HL-60 (cell line): ENCODE results near the gene SH2D1A.
A peak's percentile ranks its signal among the peaks of the same experiment; 100 is the strongest.

ENCODE experiments used
- DNase-seq, 2 experiments: peaks; one replicate each; pipeline ENCODE4 v3.0.0-alpha.2; 2010 to 2020; ENCODE audit warnings: low read depth in 1 of 2, low spot score in 1 of 2
- H3K27ac ChIP-seq: fragments of 250-450 bp; sonication (Bioruptor Pico); replicated peaks from 2 replicates; pipeline ENCODE4 v1.5.1; 2020; ENCODE audit warnings: mild to moderate bottlenecking, moderate library complexity
- H3K27me3 ChIP-seq: fragments of 250-450 bp; sonication (Bioruptor Pico); 2 replicates; pipeline ENCODE4 v1.5.1; 2021; ENCODE audit warnings: mild to moderate bottlenecking, moderate library complexity; ENCODE audit not compliant: insufficient read depth, poor library complexity, severe bottlenecking
- H3K4me3 ChIP-seq: replicated peaks from 2 replicates; pipeline ENCODE4 v1.5.1; 2011; ENCODE audit warnings: mild to moderate bottlenecking, control low read depth, low read length; ENCODE audit not compliant: insufficient read depth
- GABPA ChIP-seq: IDR thresholded peaks from 2 replicates; pipeline ENCODE4 v1.6.1; 2012; ENCODE audit warnings: low read depth
- POLR2AphosphoS5 ChIP-seq: IDR thresholded peaks from 2 replicates; pipeline ENCODE4 v1.6.1; 2012; ENCODE audit warnings: low read depth
- SPI1 ChIP-seq: IDR thresholded peaks from 2 replicates; pipeline ENCODE4 v1.6.1; 2012; ENCODE audit warnings: low read depth, mild to moderate bottlenecking, borderline replicate concordance
- TF ChIP-seq, protein P1 (sequence below): IDR thresholded peaks from one replicate; pipeline ENCODE4 v1.5.1; 2011; ENCODE audit warnings: low read length, control low read depth, inconsistent platforms; ENCODE audit not compliant: insufficient read depth
- TF ChIP-seq, protein P2 (sequence below): IDR thresholded peaks from 2 replicates; pipeline ENCODE4 v1.6.1; 2012; ENCODE audit warnings: low read depth; ENCODE audit not compliant: insufficient replicate concordance

The SH2D1A gene

DNA sequence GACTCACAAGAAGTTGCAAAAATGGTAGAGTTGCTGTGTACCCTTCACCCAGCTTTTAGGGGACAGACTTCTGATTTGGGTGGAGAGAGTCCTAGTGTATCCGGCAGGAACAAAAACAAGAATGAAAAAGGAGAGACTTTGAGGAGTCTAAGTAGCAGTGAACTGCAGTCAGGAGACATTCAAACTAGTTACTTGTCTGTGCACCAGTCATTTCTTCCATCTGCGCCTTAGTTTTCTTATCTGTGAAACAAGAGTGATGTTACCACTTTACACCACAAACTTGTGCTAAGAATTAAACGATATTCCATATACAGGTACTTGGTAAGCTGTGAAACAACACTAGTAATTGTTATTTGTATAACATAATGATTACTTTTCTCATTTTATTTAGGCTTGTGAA, 47.3 kb downstream of the SH2D1A start:
- no peak for DNase-seq
- TF ChIP-seq, protein P1, sequence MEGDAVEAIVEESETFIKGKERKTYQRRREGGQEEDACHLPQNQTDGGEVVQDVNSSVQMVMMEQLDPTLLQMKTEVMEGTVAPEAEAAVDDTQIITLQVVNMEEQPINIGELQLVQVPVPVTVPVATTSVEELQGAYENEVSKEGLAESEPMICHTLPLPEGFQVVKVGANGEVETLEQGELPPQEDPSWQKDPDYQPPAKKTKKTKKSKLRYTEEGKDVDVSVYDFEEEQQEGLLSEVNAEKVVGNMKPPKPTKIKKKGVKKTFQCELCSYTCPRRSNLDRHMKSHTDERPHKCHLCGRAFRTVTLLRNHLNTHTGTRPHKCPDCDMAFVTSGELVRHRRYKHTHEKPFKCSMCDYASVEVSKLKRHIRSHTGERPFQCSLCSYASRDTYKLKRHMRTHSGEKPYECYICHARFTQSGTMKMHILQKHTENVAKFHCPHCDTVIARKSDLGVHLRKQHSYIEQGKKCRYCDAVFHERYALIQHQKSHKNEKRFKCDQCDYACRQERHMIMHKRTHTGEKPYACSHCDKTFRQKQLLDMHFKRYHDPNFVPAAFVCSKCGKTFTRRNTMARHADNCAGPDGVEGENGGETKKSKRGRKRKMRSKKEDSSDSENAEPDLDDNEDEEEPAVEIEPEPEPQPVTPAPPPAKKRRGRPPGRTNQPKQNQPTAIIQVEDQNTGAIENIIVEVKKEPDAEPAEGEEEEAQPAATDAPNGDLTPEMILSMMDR: no peak
- no peak for TF ChIP-seq SPI1
- no peak for TF ChIP-seq POLR2AphosphoS5
- no peak for TF ChIP-seq GABPA
- TF ChIP-seq, protein P2, sequence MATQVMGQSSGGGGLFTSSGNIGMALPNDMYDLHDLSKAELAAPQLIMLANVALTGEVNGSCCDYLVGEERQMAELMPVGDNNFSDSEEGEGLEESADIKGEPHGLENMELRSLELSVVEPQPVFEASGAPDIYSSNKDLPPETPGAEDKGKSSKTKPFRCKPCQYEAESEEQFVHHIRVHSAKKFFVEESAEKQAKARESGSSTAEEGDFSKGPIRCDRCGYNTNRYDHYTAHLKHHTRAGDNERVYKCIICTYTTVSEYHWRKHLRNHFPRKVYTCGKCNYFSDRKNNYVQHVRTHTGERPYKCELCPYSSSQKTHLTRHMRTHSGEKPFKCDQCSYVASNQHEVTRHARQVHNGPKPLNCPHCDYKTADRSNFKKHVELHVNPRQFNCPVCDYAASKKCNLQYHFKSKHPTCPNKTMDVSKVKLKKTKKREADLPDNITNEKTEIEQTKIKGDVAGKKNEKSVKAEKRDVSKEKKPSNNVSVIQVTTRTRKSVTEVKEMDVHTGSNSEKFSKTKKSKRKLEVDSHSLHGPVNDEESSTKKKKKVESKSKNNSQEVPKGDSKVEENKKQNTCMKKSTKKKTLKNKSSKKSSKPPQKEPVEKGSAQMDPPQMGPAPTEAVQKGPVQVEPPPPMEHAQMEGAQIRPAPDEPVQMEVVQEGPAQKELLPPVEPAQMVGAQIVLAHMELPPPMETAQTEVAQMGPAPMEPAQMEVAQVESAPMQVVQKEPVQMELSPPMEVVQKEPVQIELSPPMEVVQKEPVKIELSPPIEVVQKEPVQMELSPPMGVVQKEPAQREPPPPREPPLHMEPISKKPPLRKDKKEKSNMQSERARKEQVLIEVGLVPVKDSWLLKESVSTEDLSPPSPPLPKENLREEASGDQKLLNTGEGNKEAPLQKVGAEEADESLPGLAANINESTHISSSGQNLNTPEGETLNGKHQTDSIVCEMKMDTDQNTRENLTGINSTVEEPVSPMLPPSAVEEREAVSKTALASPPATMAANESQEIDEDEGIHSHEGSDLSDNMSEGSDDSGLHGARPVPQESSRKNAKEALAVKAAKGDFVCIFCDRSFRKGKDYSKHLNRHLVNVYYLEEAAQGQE: no peak
- peak overlapping the region; percentile 68 for H3K27ac ChIP-seq
- no peak overlapping the region for H3K4me3 ChIP-seq
- H3K27me3 ChIP-seq: no peaks in the 10 kb centered on the region

- no peak for DNase-seq
- no peak overlapping the region for H3K27ac ChIP-seq
- TF ChIP-seq, protein P1: no peak
- TF ChIP-seq, protein P2: no peak
- no peak for TF ChIP-seq SPI1
- no peak for TF ChIP-seq POLR2AphosphoS5
- TF ChIP-seq GABPA: no peak
- no peaks in the 10 kb centered on the region for H3K27me3 ChIP-seq
- H3K4me3 ChIP-seq: no peak overlapping the region
Observed at GRCh38 chrX:124395145-124395880, 49.0 kb downstream of the SH2D1A start.

DNA sequence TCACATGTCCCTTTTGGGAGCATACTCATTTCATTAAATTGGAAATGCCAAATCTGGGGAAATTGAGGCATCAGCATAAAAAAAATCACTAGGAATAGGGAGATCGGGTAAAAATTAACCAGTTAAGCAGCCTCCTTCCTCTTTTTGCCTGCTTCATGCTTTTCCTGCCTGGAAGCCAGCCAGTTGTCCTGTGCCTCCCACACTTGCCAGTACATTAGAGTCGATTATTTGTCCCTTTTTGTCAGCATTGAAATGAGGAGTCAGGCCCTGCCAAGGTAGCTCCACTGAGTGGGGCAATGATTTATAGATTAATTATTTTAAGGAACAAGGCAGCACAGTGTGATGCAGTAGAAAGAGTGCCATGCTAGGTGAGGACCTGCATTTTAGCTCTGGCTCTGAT, 55.3 kb downstream of the SH2D1A start:
- no peak for DNase-seq
- TF ChIP-seq POLR2AphosphoS5 (no peak), GABPA (no peak), SPI1 (no peak)
- no peak overlapping the region for H3K27ac ChIP-seq
- H3K4me3 ChIP-seq: no peak overlapping the region
- H3K27me3 ChIP-seq: no peaks in the 10 kb centered on the region

- Histone ChIP-seq H3K27me3 (no peaks in the 10 kb centered on the region), H3K4me3 (no peak overlapping the region), H3K27ac (no peak overlapping the region)
- DNase-seq: no peak
- TF ChIP-seq POLR2AphosphoS5 (no peak), GABPA (no peak), SPI1 (no peak)
- TF ChIP-seq, protein P1: no peak
- TF ChIP-seq, protein P2: no peak
Observed at GRCh38 chrX:124405868-124406267, 59.5 kb downstream of the SH2D1A start.
